H1 (cell line): Measurements from ENCODE around the gene ORC2.

Source experiments
- BRCA1 ChIP-seq: IDR thresholded peaks from 2 replicates; pipeline ENCODE4 v1.6.1; 2012; ENCODE audit warnings: low read depth, low read length, improper control_type of control experiment
- CEBPB ChIP-seq: IDR thresholded peaks from 2 replicates; pipeline ENCODE4 v1.6.1; 2012; ENCODE audit warnings: low read depth, low read length
- HDAC2 ChIP-seq, 2 experiments: fragments of 300-600 bp in 1 of 2; sonication (generic) in 1 of 2; IDR thresholded peaks; 2 replicates each; pipeline ENCODE4 v1.6.1; 2011 to 2012; ENCODE audit warnings: low read depth in 2 of 2, low read length in 2 of 2, mild to moderate bottlenecking in 2 of 2, moderate library complexity in 2 of 2, borderline replicate concordance in 1 of 2, inconsistent platforms in 1 of 2
- JUN ChIP-seq: IDR thresholded peaks from 2 replicates; pipeline ENCODE4 v1.6.1; 2011; ENCODE audit warnings: low read depth, mild to moderate bottlenecking, improper control_type of control experiment, low read length
- POLR2AphosphoS5 ChIP-seq: IDR thresholded peaks from 2 replicates; pipeline ENCODE4 v1.6.1; 2011; ENCODE audit warnings: low read depth, low read length
- RFX5 ChIP-seq: IDR thresholded peaks from 2 replicates; pipeline ENCODE4 v1.6.1; 2011; ENCODE audit warnings: low read depth, low read length, improper control_type of control experiment, borderline replicate concordance
- SIN3A ChIP-seq, 2 experiments: IDR thresholded peaks in 1 of 2; conservative IDR thresholded peaks in 1 of 2; 2 replicates each; pipeline ENCODE4 v1.6.1; 2011 to 2012; ENCODE audit warnings: low read length in 2 of 2, improper control_type of control experiment in 1 of 2, low read depth in 1 of 2, mild to moderate bottlenecking in 1 of 2
- SP1 ChIP-seq: IDR thresholded peaks from 2 replicates; pipeline ENCODE4 v1.6.1; 2011; ENCODE audit warnings: low read depth, low read length
- SUZ12 ChIP-seq: fragments of 200-600 bp; sonication (generic); IDR thresholded peaks from 2 replicates; pipeline ENCODE4 v1.6.1; 2012; ENCODE audit warnings: mild to moderate bottlenecking, inconsistent platforms, low read length, moderate library complexity, mixed read lengths
- TAF1 ChIP-seq: IDR thresholded peaks from 2 replicates; pipeline ENCODE4 v1.6.1; 2011; ENCODE audit warnings: mild to moderate bottlenecking, low read depth, low read length
- TF ChIP-seq, protein P1 (sequence below), 3 experiments: IDR thresholded peaks; 1 replicate in 2 of 3; 2 replicates in 1 of 3; pipeline versions ENCODE4 v1.5.1 to v1.6.1; 2011; ENCODE audit warnings: low read length in 3 of 3, mild to moderate bottlenecking in 3 of 3, inconsistent platforms in 2 of 3, low read depth in 1 of 3, moderate library complexity in 1 of 3; ENCODE audit not compliant: insufficient read depth in 1 of 3; ENCODE audit errors: control extremely low read depth in 1 of 3

DNA sequence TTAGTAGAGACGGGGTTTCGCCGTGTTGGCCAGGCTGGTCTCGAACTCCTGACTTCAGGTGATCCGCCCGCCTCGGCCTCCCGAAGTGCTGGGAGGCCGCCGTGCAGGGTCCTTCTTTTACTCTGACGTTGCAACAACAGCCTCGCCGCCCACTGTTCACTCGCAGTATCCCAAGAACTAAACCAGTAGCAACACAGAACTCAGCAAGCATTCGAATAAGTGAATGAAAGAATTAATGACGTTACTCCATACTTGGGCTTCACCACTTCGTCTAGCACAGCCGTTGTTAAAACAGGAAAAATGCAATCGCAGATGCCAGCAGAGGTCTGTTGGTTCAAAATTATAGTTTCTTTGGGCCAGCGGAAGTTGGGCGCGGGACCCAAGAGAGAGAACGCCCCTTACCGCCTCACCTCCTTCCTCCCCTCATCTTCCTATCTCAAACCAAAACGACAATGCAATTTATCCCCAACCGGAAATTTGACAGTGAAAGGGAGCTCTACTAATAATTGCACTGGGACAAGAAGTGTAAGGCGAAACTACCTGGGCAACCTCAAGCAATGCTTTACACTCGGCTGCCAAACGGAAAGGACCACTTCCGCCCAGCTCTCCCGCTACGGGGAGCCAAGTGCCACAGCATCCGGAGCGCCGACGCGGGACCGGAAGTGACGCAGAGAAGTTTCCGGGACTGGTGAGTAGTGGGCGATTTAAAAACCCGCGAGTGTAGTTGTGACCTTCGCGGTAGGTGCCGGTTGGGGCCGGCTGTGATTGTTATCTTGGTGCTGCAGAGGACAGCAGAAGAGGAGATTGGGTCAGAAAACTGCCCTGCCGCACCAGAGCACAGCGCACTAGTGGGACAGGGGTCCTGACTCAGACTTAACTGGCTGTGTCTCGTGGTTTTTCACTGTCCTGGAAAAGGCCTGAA, 74.5 kb downstream of the ORC2 start, which contains the start of the genes NIF3L1 and PPIL3:
- TF ChIP-seq SP1 (peak; percentile 48; the same call in 1 of the 2 replicates), RFX5 (no peak), POLR2AphosphoS5 (peak; percentile 91; the same call in 1 of the 2 replicates), TAF1 (peak; percentile 96), CEBPB (no peak), SIN3A (conservative IDR thresholded peaks at IDR 0.05 in 1 of 2, IDR thresholded peaks at IDR 0.05 in 1 of 2; ENCODE audit: low read depth in 1 of 2, low read length in 2 of 2) (peak; percentile 24 to 88; a peak in 3 of 4 replicates), HDAC2 (IDR thresholded peaks at IDR 0.05; ENCODE audit: borderline replicate concordance in 1 of 2, low read depth in 2 of 2, low read length in 2 of 2) (peak in 1 of 2 experiments; percentile 23; a peak in 2 of 4 replicates), JUN (no peak), BRCA1 (no peak), SUZ12 (no peak)
- TF ChIP-seq, protein P1, sequence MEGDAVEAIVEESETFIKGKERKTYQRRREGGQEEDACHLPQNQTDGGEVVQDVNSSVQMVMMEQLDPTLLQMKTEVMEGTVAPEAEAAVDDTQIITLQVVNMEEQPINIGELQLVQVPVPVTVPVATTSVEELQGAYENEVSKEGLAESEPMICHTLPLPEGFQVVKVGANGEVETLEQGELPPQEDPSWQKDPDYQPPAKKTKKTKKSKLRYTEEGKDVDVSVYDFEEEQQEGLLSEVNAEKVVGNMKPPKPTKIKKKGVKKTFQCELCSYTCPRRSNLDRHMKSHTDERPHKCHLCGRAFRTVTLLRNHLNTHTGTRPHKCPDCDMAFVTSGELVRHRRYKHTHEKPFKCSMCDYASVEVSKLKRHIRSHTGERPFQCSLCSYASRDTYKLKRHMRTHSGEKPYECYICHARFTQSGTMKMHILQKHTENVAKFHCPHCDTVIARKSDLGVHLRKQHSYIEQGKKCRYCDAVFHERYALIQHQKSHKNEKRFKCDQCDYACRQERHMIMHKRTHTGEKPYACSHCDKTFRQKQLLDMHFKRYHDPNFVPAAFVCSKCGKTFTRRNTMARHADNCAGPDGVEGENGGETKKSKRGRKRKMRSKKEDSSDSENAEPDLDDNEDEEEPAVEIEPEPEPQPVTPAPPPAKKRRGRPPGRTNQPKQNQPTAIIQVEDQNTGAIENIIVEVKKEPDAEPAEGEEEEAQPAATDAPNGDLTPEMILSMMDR (IDR thresholded peaks at IDR 0.05; ENCODE audit: control extremely low read depth in 1 of 3, insufficient read depth in 1 of 3, low read depth in 1 of 3, low read length in 3 of 3), result no peak
